Subcutaneous adipose tissue (tissue), 4 donors: ENCODE results near the gene FDX2. TPM values are rescaled to one million over a fixed set of nuclear protein-coding genes. Genes with fewer than 3 reads are reported as not detected.

Experiments
- total RNA-seq, 4 donors: library from RNA; depleted of rRNA; stranded (reverse); fragments of >200 nt; gene quantifications; one replicate each; pipeline ENCODE4 v1.1.0, GENCODE V29; 2016
- TF ChIP-seq, protein P1 (sequence below): fragments of 450-650 bp; IDR thresholded peaks from one replicate; pipeline ENCODE4 v1.5.1; 2016; ENCODE audit warnings: low read depth, mild to moderate bottlenecking, control low read depth, antibody characterized with exemption, moderate library complexity

Gene FDX2
- total RNA-seq, 4 donors from 2014 or later: 7.3 to 17.2 (median 9.1) TPM

DNA sequence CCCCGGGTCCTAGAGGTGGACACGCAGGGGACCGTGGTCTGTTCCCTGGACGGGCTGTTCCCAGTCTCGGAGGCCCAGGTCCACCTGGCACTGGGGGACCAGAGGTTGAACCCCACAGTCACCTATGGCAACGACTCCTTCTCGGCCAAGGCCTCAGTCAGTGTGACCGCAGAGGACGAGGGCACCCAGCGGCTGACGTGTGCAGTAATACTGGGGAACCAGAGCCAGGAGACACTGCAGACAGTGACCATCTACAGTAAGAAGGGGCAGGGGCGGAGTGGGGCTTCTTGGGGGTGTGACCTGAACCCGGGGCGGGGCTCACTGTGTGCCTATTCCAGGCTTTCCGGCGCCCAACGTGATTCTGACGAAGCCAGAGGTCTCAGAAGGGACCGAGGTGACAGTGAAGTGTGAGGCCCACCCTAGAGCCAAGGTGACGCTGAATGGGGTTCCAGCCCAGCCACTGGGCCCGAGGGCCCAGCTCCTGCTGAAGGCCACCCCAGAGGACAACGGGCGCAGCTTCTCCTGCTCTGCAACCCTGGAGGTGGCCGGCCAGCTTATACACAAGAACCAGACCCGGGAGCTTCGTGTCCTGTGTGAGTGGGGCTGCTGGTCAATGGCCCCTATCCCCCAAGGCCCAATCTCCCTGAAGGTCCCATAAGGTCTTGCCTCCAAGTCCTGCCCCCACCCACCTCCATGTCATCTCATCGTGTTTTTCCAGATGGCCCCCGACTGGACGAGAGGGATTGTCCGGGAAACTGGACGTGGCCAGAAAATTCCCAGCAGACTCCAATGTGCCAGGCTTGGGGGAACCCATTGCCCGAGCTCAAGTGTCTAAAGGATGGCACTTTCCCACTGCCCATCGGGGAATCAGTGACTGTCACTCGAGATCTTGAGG, 31.5 kb downstream of the FDX2 start:
- TF ChIP-seq, protein P1, sequence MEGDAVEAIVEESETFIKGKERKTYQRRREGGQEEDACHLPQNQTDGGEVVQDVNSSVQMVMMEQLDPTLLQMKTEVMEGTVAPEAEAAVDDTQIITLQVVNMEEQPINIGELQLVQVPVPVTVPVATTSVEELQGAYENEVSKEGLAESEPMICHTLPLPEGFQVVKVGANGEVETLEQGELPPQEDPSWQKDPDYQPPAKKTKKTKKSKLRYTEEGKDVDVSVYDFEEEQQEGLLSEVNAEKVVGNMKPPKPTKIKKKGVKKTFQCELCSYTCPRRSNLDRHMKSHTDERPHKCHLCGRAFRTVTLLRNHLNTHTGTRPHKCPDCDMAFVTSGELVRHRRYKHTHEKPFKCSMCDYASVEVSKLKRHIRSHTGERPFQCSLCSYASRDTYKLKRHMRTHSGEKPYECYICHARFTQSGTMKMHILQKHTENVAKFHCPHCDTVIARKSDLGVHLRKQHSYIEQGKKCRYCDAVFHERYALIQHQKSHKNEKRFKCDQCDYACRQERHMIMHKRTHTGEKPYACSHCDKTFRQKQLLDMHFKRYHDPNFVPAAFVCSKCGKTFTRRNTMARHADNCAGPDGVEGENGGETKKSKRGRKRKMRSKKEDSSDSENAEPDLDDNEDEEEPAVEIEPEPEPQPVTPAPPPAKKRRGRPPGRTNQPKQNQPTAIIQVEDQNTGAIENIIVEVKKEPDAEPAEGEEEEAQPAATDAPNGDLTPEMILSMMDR: no peak

DNA sequence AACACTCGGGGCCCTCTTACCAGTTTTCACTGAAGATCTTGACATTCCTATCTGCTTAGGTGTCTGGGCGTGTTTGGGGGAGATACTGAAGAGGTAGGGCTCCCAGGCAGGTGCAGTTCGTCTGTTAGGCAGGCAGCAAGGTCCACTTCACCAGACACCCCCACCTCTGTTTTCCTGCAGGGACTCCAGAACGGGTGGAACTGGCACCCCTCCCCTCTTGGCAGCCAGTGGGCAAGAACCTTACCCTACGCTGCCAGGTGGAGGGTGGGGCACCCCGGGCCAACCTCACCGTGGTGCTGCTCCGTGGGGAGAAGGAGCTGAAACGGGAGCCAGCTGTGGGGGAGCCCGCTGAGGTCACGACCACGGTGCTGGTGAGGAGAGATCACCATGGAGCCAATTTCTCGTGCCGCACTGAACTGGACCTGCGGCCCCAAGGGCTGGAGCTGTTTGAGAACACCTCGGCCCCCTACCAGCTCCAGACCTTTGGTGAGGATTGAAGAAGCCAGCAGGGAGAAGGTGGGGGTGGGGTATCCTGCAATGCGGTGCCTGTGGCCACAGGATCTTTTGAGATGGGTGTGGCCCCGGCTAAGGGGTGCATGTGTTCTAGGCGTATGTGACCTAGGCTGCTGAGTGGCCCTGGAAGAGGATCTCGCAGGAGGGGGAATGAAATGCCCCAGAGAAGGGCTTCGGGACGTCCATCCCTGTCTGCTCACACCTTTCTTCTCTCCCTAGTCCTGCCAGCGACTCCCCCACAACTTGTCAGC, 32.3 kb downstream of the FDX2 start:
- TF ChIP-seq, protein P1: no peak

DNA sequence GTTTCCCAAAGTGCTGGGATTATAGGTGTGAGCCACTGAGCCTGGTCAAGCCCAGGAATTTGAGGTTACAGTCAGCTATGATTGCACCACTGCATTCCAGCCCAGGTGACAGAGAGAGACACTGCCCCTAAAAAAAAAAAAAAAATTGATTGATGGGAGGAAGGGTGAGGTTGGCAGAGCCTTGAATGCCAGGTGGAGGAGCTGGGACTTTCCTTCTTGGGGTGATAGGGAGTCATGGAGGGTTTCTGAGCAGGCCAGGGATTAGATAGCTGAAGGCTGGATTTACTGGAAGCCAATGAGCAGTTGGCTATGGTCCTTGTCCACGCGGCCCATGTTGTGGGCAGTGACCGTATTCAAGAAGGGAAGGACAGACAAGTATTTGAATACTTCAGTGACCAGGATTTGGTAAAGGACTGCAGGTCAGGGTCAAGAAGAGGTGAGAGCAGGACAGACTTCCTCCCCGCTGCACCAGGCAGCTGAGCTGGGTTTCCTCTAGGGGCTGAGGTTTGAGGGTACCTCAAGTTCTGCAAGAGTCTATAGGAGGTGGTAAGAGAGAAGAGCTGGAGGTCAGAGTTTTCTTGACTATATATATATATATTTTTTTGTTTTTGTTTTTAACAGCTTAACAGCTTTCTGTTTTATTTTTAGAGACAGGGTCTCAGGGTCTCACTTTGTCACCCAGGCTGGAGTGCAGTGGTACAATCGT, 35.9 kb downstream of the FDX2 start:
- TF ChIP-seq, protein P1: no peak

DNA sequence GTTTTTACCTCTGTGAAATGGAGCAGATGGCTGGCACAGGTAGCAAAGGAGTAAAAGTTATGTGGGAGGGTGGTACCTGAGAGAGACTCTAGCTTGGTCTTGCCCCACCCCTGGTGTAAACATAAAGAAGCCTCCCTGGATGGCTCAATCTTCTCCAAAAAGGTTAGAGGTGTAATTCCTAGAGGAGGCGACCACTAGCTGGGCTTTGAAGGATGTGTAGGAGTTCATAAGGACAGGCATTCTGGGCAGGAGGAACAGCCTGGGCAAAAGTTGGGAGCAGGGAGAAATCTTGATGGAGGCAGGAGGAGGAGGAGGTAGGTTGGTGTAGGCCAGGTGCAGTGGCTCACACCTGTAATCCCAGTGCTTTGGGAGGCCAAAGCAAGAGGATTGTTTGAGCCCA, 36.9 kb downstream of the FDX2 start:
- TF ChIP-seq, protein P1: no peak

DNA sequence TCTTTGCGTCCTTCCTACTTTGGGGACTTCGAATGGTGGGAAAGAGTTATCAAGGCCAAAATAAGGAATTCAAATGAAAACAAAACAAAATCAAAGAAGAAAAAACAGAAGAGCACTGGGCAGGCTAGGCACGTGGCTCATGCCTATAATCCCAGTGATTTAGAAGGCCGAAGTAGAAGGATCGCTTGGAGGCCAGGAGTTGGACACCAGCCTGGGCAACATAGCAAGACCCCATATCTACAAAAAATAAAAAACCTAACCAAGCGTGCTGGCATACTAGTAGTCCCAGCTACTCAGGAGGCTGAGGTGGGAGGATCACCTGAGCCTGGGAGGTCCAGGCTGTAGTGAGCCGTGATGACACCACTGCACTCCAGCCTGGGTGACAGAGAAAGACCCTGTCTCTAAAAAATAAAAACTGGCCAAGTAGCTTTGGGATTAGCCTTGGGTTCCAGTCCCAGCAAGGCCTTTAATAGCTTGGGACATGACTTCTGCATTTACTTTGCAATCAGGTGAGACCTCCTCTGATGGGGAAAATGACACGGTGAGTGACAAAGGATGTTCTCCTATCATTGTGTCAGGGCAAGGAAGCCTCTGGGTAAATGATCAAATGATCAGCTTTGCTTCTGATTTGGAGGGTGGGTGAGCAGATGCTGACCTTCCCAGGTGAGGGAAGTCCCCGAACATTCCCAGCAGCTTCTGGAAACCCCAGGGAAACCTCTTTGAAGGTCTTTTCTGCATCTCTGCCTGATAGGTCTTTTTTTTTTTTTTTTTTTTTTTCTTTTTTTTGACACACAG, 37.8 kb downstream of the FDX2 start:
- TF ChIP-seq, protein P1: no peak

DNA sequence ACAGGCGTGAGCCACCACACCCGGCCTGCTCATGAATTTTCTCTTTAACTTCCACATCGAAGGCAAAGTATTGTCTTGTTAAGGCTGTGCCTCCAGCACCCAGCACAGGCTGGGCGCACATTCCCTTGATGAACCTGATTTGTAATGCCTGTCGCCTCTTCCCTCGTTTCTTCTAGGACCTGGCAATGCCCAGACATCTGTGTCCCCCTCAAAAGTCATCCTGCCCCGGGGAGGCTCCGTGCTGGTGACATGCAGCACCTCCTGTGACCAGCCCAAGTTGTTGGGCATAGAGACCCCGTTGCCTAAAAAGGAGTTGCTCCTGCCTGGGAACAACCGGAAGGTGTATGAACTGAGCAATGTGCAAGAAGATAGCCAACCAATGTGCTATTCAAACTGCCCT, 41.2 kb downstream of the FDX2 start:
- TF ChIP-seq, protein P1: no peak
